BLaER1 (cell line): ENCODE results near the gene P2RY13.
A peak's percentile ranks its signal among the peaks of the same experiment; 100 is the strongest.

Experiments used
- H3K27ac ChIP-seq: shearing (Covaris generic); formaldehyde crosslinking; 2 replicates; pipeline ENCODE4 v1.8.1; 2022
- H3K27me3 ChIP-seq: shearing (Covaris generic); formaldehyde crosslinking; 2 replicates; pipeline ENCODE4 v1.8.1; 2022
- H3K36me3 ChIP-seq: shearing (Covaris generic); formaldehyde crosslinking; 2 replicates; pipeline ENCODE4 v1.8.1; 2022
- H3K4me1 ChIP-seq: shearing (Covaris generic); formaldehyde crosslinking; 2 replicates; pipeline ENCODE4 v1.8.1; 2022
- H3K4me2 ChIP-seq: shearing (Covaris generic); formaldehyde crosslinking; 2 replicates; pipeline ENCODE4 v1.8.1; 2022
- H3K4me3 ChIP-seq: shearing (Covaris generic); formaldehyde crosslinking; 2 replicates; pipeline ENCODE4 v1.8.1; 2022
- H3K9ac ChIP-seq: shearing (Covaris generic); formaldehyde crosslinking; 2 replicates; pipeline ENCODE4 v1.8.1; 2022
- H3K9me3 ChIP-seq: shearing (Covaris generic); formaldehyde crosslinking; 2 replicates; pipeline ENCODE4 v1.8.1; 2022
- H4K20me1 ChIP-seq: shearing (Covaris generic); formaldehyde crosslinking; 2 replicates; pipeline ENCODE4 v1.8.1; 2022
- Cebpa-rat ChIP-seq: shearing (Covaris generic); IDR thresholded peaks from 2 replicates; pipeline ENCODE4 v1.8.1; 2022

P2RY13 gene

DNA sequence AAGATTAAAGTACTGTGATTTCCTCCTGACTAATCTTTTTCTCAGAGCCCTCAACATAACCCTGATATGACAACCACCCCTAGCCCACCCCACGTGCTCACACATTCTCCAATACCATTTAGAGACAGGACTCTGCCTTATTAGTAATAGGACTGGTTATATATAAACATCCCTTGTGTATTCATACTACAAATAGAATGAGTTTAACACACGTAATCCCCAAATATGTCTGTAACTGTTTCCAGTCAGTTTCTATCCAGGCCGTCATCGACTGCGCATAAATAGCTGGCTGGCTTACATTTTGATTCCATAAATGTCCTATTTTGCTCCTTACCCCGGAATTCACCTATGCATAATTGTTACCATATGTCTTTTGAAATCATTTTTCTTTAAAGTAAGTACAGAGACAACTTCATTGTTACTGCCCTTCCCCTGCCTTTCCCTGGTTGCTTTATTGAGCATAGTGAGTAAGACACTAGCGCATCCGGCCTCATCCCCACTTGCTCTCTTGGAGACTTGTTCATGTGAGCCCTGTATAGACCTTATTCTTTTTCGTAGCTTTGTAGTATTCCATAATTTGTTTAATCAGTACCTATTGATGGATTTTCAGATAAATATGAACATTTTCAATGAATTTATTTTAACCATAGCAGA lies 47.6 kb downstream of the P2RY13 start:
- Histone ChIP-seq H3K9ac (no peak overlapping the region), H3K4me3 (no peak overlapping the region)
- no peak for TF ChIP-seq Cebpa-rat

DNA sequence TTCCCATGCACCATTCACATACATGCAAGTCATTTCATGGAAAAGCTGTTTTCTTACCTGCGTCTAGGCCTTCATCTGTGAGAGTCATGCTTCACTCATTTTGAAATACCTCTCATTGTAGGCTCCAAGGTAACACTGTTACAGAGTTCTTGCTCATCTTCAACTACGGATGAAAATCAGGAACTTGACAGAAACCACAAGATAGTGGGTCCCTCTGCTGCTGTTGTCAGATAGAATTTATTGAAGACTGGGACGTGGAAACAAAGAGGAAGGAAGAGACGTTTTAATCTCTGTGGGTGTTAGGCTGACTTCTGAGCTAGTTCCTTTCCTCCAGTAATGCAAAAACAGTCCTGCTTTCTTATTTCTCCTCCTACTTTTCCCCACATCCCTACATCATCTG lies 51.1 kb downstream of the P2RY13 start, which contains the start of gene P2RY14:
TSS of gene P2RY14 (minus strand) at position 313 of the 400 bp plus-strand sequence. CDS start 64,226 bp downstream, outside the sequence.
- H3K4me3 ChIP-seq = no peak within 1 kb of the TSS; the same call in 1 of the 2 replicates
- H3K9me3 ChIP-seq = no peaks in the 10 kb centered on the region
- no peaks in the 10 kb centered on the region for H3K27me3 ChIP-seq
- H3K9ac ChIP-seq = 0 out of 2 replicates have a peak within 1 kb of the TSS, but pooled peaks have one; percentile 7
- H4K20me1 ChIP-seq = no peaks in the 10 kb centered on the region
- H3K4me1 ChIP-seq = peaks cover 69% of the 10 kb centered on the region
- peak within 1 kb of the TSS; percentile 50 for H3K27ac ChIP-seq
- peak within 1 kb of the TSS; percentile 69 for H3K4me2 ChIP-seq
- H3K36me3 ChIP-seq = no peaks in the 10 kb centered on the region
- no peak for TF ChIP-seq Cebpa-rat

More for the DNA sequence above, 47.6 kb downstream of the P2RY13 start:
- peaks cover 54% of the 10 kb centered on the region for H3K4me1 ChIP-seq
- no peak overlapping the region for H3K27ac ChIP-seq
- no peaks in the 10 kb centered on the region for H3K27me3 ChIP-seq
- no peaks in the 10 kb centered on the region for H4K20me1 ChIP-seq
- H3K4me2 ChIP-seq = no peak overlapping the region
- H3K9me3 ChIP-seq = no peaks in the 10 kb centered on the region
- no peaks in the 10 kb centered on the region for H3K36me3 ChIP-seq

GRCh38 chr3:151276687-151277042 lies 52.7 kb downstream of the P2RY13 start:
- no peak overlapping the region for H3K9ac ChIP-seq
- no peak for TF ChIP-seq Cebpa-rat
- H3K4me1 ChIP-seq = peaks cover 64% of the 10 kb centered on the region
- peak overlapping the region; percentile 69 for H3K4me2 ChIP-seq
- H3K4me3 ChIP-seq = peak overlapping the region; percentile 2; the same call in 1 of the 2 replicates
- no peaks in the 10 kb centered on the region for H4K20me1 ChIP-seq
- H3K27ac ChIP-seq = peak overlapping the region; percentile 10; the same call in 1 of the 2 replicates
- H3K9me3 ChIP-seq = no peaks in the 10 kb centered on the region
- H3K36me3 ChIP-seq = no peaks in the 10 kb centered on the region
- H3K27me3 ChIP-seq = no peaks in the 10 kb centered on the region
